Glutamatergic neuron (in vitro differentiated cells): ENCODE results near the gene CNOT3. TPM values are rescaled to one million over a fixed set of nuclear protein-coding genes. Genes with fewer than 3 reads are reported as not detected.

Experiments
- DNase-seq: peaks from one replicate; pipeline ENCODE4 v3.0.0; 2022
- H3K27ac Mint-ChIP-seq: one replicate; pipeline ENCODE4 v1.8.0; 2020; ENCODE audit warnings: mild to moderate bottlenecking, mixed read lengths, inconsistent platforms; ENCODE audit not compliant: unreplicated experiment
- H3K27me3 Mint-ChIP-seq: one replicate; pipeline ENCODE4 v1.8.0; 2020; ENCODE audit warnings: mild to moderate bottlenecking, moderate library complexity, mixed read lengths, inconsistent platforms; ENCODE audit not compliant: unreplicated experiment
- H3K36me3 Mint-ChIP-seq: one replicate; pipeline ENCODE4 v1.8.0; 2020; ENCODE audit warnings: mild to moderate bottlenecking, mixed read lengths, inconsistent platforms; ENCODE audit not compliant: unreplicated experiment
- H3K4me1 Mint-ChIP-seq: one replicate; pipeline ENCODE4 v1.8.0; 2020; ENCODE audit warnings: mild to moderate bottlenecking, low read depth, mixed read lengths, inconsistent platforms; ENCODE audit not compliant: unreplicated experiment
- H3K4me3 Mint-ChIP-seq: one replicate; pipeline ENCODE4 v1.8.0; 2020; ENCODE audit warnings: mild to moderate bottlenecking, mixed read lengths, inconsistent platforms; ENCODE audit not compliant: unreplicated experiment
- H3K9me3 Mint-ChIP-seq: one replicate; pipeline ENCODE4 v1.8.0; 2020; ENCODE audit warnings: mild to moderate bottlenecking, moderate library complexity, mixed read lengths, inconsistent platforms; ENCODE audit not compliant: unreplicated experiment
- total RNA-seq: library from RNA; stranded (reverse); fragmentation: NEBNext Ultra II Directional; extraction: Animal tissue kit (Norgen Biotek cat#: 25700); gene quantifications from one replicate; pipeline ENCODE4 v1.2.1, GENCODE V29; 2021; ENCODE audit not compliant: unreplicated experiment
- TF ChIP-seq, protein P1 (sequence below): fragments of 200-600 bp; sonication (generic); IDR thresholded peaks from one replicate; pipeline ENCODE4 v1.5.0; 2021; ENCODE audit not compliant: partially characterized antibody, unreplicated experiment

CNOT3 gene
- total RNA-seq, 1 donor from 2014 or later, result 56.9 TPM

GRCh38 chr19:54145541-54146158 lies 8.1 kb downstream of the CNOT3 start:
- TF ChIP-seq, protein P1, sequence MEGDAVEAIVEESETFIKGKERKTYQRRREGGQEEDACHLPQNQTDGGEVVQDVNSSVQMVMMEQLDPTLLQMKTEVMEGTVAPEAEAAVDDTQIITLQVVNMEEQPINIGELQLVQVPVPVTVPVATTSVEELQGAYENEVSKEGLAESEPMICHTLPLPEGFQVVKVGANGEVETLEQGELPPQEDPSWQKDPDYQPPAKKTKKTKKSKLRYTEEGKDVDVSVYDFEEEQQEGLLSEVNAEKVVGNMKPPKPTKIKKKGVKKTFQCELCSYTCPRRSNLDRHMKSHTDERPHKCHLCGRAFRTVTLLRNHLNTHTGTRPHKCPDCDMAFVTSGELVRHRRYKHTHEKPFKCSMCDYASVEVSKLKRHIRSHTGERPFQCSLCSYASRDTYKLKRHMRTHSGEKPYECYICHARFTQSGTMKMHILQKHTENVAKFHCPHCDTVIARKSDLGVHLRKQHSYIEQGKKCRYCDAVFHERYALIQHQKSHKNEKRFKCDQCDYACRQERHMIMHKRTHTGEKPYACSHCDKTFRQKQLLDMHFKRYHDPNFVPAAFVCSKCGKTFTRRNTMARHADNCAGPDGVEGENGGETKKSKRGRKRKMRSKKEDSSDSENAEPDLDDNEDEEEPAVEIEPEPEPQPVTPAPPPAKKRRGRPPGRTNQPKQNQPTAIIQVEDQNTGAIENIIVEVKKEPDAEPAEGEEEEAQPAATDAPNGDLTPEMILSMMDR, result no peak
- H3K27ac Mint-ChIP-seq, result no peak overlapping the region
- H3K36me3 Mint-ChIP-seq, result no peaks in the 10 kb centered on the region
- no peak for DNase-seq
- peaks cover 4% of the 10 kb centered on the region for H3K9me3 Mint-ChIP-seq
- H3K27me3 Mint-ChIP-seq, result peaks cover 3% of the 10 kb centered on the region
- H3K4me1 Mint-ChIP-seq, result no peaks in the 10 kb centered on the region
- no peak overlapping the region for H3K4me3 Mint-ChIP-seq

- Mint-ChIP-seq H3K36me3 (no peaks in the 10 kb centered on the region), H3K9me3 (peaks cover 4% of the 10 kb centered on the region), H3K27ac (no peak overlapping the region), H3K4me1 (no peaks in the 10 kb centered on the region), H3K27me3 (peaks cover 3% of the 10 kb centered on the region), H3K4me3 (no peak overlapping the region)
- TF ChIP-seq, protein P1, result no peak
- no peak for DNase-seq
These were observed 10.1 kb downstream of the CNOT3 start for GRCh38 chr19:54147676-54148075.

DNA sequence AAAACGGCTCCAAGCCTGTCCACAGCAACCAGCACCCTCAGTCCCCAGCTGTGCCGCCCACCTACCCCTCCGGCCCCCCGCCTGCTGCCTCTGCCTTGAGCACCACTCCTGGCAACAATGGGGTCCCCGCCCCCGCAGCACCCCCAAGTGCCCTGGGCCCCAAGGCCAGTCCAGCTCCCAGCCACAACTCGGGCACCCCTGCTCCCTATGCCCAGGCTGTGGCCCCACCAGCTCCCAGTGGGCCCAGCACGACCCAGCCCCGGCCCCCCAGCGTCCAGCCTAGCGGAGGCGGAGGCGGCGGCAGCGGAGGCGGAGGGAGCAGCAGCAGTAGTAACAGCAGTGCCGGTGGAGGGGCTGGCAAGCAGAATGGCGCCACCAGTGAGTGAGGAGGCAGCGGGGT lies 10.6 kb downstream of the CNOT3 start:
- TF ChIP-seq, protein P1, result no peak
- Mint-ChIP-seq H3K4me1 (no peaks in the 10 kb centered on the region), H3K36me3 (peaks cover under 1% of the 10 kb centered on the region), H3K4me3 (no peak overlapping the region), H3K27ac (no peak overlapping the region), H3K9me3 (peaks cover 4% of the 10 kb centered on the region), H3K27me3 (peaks cover 3% of the 10 kb centered on the region)
- DNase-seq, result no peak

DNA sequence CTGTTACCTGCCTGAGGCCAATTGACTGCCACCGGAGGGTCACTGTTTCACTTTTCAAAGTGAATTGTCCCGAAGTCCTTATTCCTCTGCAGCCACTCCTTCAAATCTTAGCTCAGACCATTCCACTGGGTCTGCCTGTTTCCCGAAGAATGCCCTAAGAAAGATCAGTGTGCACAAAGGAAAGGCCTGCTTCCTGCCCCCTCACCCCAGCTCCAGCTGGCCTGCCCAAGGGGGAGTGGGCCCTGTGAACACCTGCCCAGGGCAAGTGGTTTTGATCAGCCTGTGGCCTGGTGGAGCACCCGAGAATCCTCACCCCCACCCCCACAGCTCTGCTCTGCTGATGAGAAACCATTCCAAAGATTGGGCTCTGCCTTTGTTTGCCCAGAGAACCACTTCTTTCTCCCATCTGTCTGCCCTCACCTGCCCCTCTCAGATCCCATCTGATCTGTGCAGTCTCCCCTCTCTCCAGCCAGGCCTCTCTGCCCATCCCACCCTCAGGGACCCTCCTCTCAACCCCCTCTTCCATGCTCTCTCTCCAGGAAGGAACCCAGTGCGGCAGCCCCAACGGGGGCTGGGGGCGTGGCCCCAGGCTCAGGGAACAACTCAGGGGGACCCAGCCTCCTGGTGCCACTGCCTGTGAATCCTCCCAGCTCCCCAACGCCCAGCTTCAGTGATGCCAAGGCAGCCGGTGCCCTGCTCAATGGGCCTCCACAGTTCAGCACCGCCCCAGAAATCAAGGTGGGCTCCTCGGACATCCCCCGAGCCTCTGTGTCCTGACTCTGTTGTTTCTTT lies 11.7 kb downstream of the CNOT3 start:
- DNase-seq, result no peak
- Mint-ChIP-seq H3K9me3 (peaks cover 7% of the 10 kb centered on the region), H3K4me3 (no peak overlapping the region), H3K27ac (peak overlapping the region; percentile 38), H3K27me3 (peaks cover 6% of the 10 kb centered on the region), H3K36me3 (peaks cover 4% of the 10 kb centered on the region), H3K4me1 (no peaks in the 10 kb centered on the region)
- TF ChIP-seq, protein P1, result no peak
